Neural cell (in vitro differentiated cells): ENCODE measurements around the gene CLEC10A. TPM values are rescaled to one million over a fixed set of nuclear protein-coding genes. Genes with fewer than 3 reads are reported as not detected.

Source experiments
- H2AFZ ChIP-seq: fragments of 200-600, 300-800 bp; sonication (generic), shearing (Covaris generic); 2 replicates; pipeline ENCODE4 v1.6.0; 2014; ENCODE audit warnings: low read depth, mild to moderate bottlenecking, antibody characterized with exemption, low read length, moderate library complexity
- H3F3A ChIP-seq: fragments of 200-600 bp; shearing (Covaris generic); 2 replicates; pipeline ENCODE4 v1.6.1; 2016; ENCODE audit warnings: mild to moderate bottlenecking, moderate library complexity, mixed read lengths, antibody characterized with exemption, low read length; ENCODE audit not compliant: insufficient read depth, poor library complexity, severe bottlenecking
- H3K27ac ChIP-seq: fragments of 200-600, 300-800 bp; sonication (generic), shearing (Covaris generic); 2 replicates; pipeline ENCODE4 v1.5.1; 2014; ENCODE audit warnings: mild to moderate bottlenecking, low read length, moderate library complexity
- H3K27me3 ChIP-seq: fragments of 300-800, 200-600 bp; sonication (generic), shearing (Covaris generic); 2 replicates; pipeline ENCODE4 v1.6.0; 2014; ENCODE audit warnings: mild to moderate bottlenecking, low read depth, low read length, moderate library complexity; ENCODE audit not compliant: insufficient read depth
- H3K36me3 ChIP-seq: fragments of 300-800, 200-600 bp; sonication (generic), shearing (Covaris generic); 2 replicates; pipeline ENCODE4 v1.5.1; 2014; ENCODE audit warnings: mild to moderate bottlenecking, antibody characterized with exemption, low read length, moderate library complexity; ENCODE audit not compliant: insufficient read depth
- H3K4me2 ChIP-seq: fragments of 300-800, 200-600 bp; sonication (generic), shearing (Covaris generic); 2 replicates; pipeline ENCODE4 v1.6.0; 2014; ENCODE audit warnings: mild to moderate bottlenecking, low read length
- H3K4me3 ChIP-seq: fragments of 300-800, 200-600 bp; sonication (generic), shearing (Covaris generic); 2 replicates; pipeline ENCODE4 v1.5.1; 2014; ENCODE audit warnings: mild to moderate bottlenecking, low read length, moderate library complexity
- H3K79me2 ChIP-seq: fragments of 200-600 bp; shearing (Covaris generic); replicated peaks from 2 replicates; pipeline ENCODE4 v1.6.0; 2014; ENCODE audit warnings: mild to moderate bottlenecking, low read length, moderate library complexity; ENCODE audit not compliant: insufficient read depth
- H3K9ac ChIP-seq: fragments of 300-800, 200-600 bp; sonication (generic), shearing (Covaris generic); 2 replicates; pipeline ENCODE4 v1.6.1; 2016; ENCODE audit warnings: mild to moderate bottlenecking, low read length, mixed read lengths
- H3K9me2 ChIP-seq: fragments of 200-600 bp; shearing (Covaris generic); 2 replicates; pipeline ENCODE4 v1.6.1; 2016; ENCODE audit warnings: mild to moderate bottlenecking, low read length, mixed read lengths; ENCODE audit not compliant: insufficient read depth
- H3K9me3 ChIP-seq: fragments of 200-600, 300-800 bp; sonication (generic), shearing (Covaris generic); 2 replicates; pipeline ENCODE4 v1.6.1; 2016; ENCODE audit warnings: mild to moderate bottlenecking, mixed run types, low read length, moderate library complexity, mixed read lengths
- H4K20me1 ChIP-seq: fragments of 200-600 bp; shearing (Covaris generic); 2 replicates; pipeline ENCODE4 v1.6.1; 2016; ENCODE audit warnings: mild to moderate bottlenecking, mixed run types; ENCODE audit not compliant: insufficient read depth
- CTCF ChIP-seq: fragments of 450-650 bp; IDR thresholded peaks from 2 replicates; pipeline ENCODE4 v1.5.1; 2014; ENCODE audit warnings: antibody characterized with exemption, mild to moderate bottlenecking, moderate library complexity; ENCODE audit not compliant: poor library complexity, severe bottlenecking
- EP300 ChIP-seq: fragments of 450-650 bp; conservative IDR thresholded peaks from 2 replicates; pipeline ENCODE4 v1.6.1; 2014; ENCODE audit warnings: antibody characterized with exemption, mild to moderate bottlenecking, moderate library complexity; ENCODE audit not compliant: poor library complexity, severe bottlenecking
- EZH2 ChIP-seq: fragments of 200-600, 300-800 bp; shearing (Covaris generic), sonication (generic); IDR thresholded peaks from 2 replicates; pipeline ENCODE4 v1.6.1; 2014; ENCODE audit warnings: antibody characterized with exemption, low read length, borderline replicate concordance, mild to moderate bottlenecking; ENCODE audit not compliant: insufficient read depth, poor library complexity, severe bottlenecking
- MXI1 ChIP-seq: fragments of 450-650 bp; conservative IDR thresholded peaks from 2 replicates; pipeline ENCODE4 v1.6.1; 2014; ENCODE audit warnings: antibody characterized with exemption, mild to moderate bottlenecking; ENCODE audit not compliant: poor library complexity, severe bottlenecking
- POLR2AphosphoS5 ChIP-seq: IDR thresholded peaks from 2 replicates; pipeline ENCODE4 v1.6.1; 2012
- RAD21 ChIP-seq: fragments of 450-650 bp; conservative IDR thresholded peaks from 2 replicates; pipeline ENCODE4 v1.6.1; 2014; ENCODE audit warnings: antibody characterized with exemption, mild to moderate bottlenecking, moderate library complexity
- REST ChIP-seq: IDR thresholded peaks from 2 replicates; pipeline ENCODE4 v1.6.1; 2012; ENCODE audit warnings: borderline replicate concordance
- SMC3 ChIP-seq: fragments of 450-650 bp; conservative IDR thresholded peaks from 2 replicates; pipeline ENCODE4 v1.6.1; 2014; ENCODE audit warnings: antibody characterized with exemption, mild to moderate bottlenecking, moderate library complexity; ENCODE audit not compliant: poor library complexity
- TAF1 ChIP-seq: IDR thresholded peaks from 2 replicates; pipeline ENCODE4 v1.6.1; 2012; ENCODE audit warnings: low read depth
- polyA plus RNA-seq: library from polyadenylated mRNA; depleted of rRNA; stranded (reverse); fragments of >200 nt; gene quantifications from 2 replicates; pipeline ENCODE4 v1.2.3, GENCODE V29; 2014

Gene CLEC10A
- polyA plus RNA-seq, 1 donor from 2014 or later, result not detected

GRCh38 chr17:7108981-7109380 lies 28.9 kb upstream of the CLEC10A start:
- Histone ChIP-seq H3K9me2 (no peaks in the 10 kb centered on the region), H3K27me3 (no peaks in the 10 kb centered on the region), H3K27ac (no peak overlapping the region), H3K4me2 (no peak overlapping the region), H2AFZ (no peak overlapping the region), H4K20me1 (no peaks in the 10 kb centered on the region), H3K36me3 (no peaks in the 10 kb centered on the region), H3K9ac (no peak overlapping the region), H3F3A (no peaks in the 10 kb centered on the region), H3K79me2 (no peaks in the 10 kb centered on the region), H3K9me3 (no peaks in the 10 kb centered on the region), H3K4me3 (no peak overlapping the region)
- no peak for TF ChIP-seq SMC3
- no peak for TF ChIP-seq POLR2AphosphoS5
- no peak for TF ChIP-seq TAF1
- no peak for TF ChIP-seq EP300
- TF ChIP-seq RAD21, result no peak
- no peak for TF ChIP-seq EZH2
- TF ChIP-seq REST, result no peak
- no peak for TF ChIP-seq MXI1
- no peak for TF ChIP-seq CTCF

GRCh38 chr17:7108560-7108925 lies 28.5 kb upstream of the CLEC10A start:
- no peak for TF ChIP-seq RAD21
- TF ChIP-seq EZH2, result no peak
- H4K20me1 ChIP-seq, result no peaks in the 10 kb centered on the region
- no peak overlapping the region for H3K4me3 ChIP-seq
- no peaks in the 10 kb centered on the region for H3K9me3 ChIP-seq
- no peak overlapping the region for H3K27ac ChIP-seq
- no peaks in the 10 kb centered on the region for H3K79me2 ChIP-seq
- H3K9ac ChIP-seq, result no peak overlapping the region
- no peak overlapping the region for H2AFZ ChIP-seq
- H3K9me2 ChIP-seq, result no peaks in the 10 kb centered on the region
- no peaks in the 10 kb centered on the region for H3F3A ChIP-seq
- no peak overlapping the region for H3K4me2 ChIP-seq
- no peaks in the 10 kb centered on the region for H3K27me3 ChIP-seq
- no peaks in the 10 kb centered on the region for H3K36me3 ChIP-seq
